ENCODE results near the gene SH3BP4.

Gene SH3BP4

DNA sequence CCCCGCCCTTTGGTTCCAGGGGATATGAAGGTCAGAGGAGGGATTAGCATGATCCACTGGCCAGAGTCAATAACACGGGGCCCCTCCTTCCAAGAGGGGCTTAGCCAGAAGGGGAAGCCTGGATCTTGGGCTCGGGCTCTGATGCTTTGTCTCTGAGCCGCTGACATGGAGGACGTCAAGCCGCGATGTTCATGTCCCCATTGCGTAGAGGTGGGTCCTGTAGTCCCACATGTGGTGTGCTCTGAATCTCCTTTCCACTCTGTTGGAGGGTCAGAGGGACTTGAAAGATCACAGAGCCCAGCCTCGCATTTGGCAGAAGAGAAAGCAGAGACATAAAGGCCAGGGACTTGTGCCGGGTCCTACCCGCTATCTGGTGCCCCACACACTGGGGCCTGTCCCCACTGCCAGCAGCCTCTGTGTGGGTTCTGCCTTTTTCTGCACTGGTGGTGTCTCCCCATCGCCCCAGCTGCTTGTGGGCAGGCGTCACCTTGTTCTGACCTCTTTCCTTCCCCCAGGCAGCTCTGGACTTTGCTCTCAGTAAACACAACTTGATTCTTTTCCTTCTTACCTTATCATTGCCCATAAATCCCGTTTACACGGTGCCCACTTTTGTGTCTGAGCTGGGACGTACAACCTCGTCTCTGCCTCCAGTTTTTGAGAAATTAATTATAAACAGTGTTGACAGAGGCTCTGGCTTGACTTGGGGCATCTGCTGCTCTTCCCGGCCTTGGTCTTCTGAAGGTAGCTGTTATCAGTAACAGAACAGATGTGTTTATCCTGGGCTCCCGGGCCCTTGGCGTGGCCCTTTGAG, 48.8 kb downstream of the SH3BP4 start:
- Histone ChIP-seq H3K27me3 (no peaks in the 10 kb centered on the region), H3K4me1 (peaks cover 0 to 35% (median 24%) of the 10 kb centered on the region in 4 donors), H3K27ac (no peak overlapping the region), H3K36me3 (no peaks in the 10 kb centered on the region), H3K4me3 (no peak overlapping the region), H3K9me3 (no peaks in the 10 kb centered on the region)
- intact Hi-C loops (cut with DNase I; ENCODE audit: low total_unique reads) = no loop called here
- DNase-seq = no peak
- TF ChIP-seq, protein P1, sequence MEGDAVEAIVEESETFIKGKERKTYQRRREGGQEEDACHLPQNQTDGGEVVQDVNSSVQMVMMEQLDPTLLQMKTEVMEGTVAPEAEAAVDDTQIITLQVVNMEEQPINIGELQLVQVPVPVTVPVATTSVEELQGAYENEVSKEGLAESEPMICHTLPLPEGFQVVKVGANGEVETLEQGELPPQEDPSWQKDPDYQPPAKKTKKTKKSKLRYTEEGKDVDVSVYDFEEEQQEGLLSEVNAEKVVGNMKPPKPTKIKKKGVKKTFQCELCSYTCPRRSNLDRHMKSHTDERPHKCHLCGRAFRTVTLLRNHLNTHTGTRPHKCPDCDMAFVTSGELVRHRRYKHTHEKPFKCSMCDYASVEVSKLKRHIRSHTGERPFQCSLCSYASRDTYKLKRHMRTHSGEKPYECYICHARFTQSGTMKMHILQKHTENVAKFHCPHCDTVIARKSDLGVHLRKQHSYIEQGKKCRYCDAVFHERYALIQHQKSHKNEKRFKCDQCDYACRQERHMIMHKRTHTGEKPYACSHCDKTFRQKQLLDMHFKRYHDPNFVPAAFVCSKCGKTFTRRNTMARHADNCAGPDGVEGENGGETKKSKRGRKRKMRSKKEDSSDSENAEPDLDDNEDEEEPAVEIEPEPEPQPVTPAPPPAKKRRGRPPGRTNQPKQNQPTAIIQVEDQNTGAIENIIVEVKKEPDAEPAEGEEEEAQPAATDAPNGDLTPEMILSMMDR (IDR thresholded peaks at IDR 0.05) = no peak

DNA sequence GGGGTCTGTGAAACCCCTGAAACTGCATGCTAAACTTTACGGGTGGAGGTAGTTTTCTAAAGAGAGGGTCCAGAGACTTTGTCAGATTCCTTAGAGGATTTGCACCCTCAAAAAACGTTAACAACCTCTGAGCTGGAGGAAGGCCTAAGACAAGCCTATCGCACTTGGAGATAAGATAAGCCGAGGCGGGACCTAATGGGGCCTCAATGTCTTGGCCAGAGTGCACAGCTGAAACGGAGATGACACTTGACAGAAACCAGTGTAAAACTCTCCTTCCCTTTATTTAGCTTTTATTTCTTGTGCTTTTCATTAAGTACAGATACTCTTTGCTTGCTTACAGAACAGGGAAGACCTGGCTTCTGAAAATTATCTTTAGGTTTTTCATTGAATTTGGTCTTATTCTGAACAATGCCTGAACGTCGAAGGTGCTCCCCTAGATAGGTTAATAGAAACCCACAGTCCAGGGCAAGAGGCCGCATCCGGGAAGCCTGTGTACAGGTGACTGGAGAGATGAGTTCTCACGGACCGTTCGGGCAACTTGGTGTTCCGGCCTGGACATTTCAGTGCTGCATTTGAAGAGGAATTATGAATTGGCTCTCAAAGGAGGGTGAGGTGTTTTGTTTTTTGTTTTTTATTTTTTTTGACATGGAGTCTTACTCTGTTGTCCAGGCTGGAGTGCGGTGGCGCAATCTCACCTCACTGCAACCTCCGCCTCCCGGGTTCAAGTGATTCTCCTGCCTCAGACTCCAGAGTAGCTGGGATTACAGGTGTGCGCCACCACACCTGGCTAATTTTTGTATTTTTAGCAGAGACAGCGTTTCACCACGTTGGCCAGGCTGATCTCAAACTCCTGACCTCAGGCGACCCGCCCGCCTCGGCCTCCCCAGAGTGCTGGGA, 49.7 kb downstream of the SH3BP4 start:
- no peaks in the 10 kb centered on the region for H3K27me3 ChIP-seq
- H3K9me3 ChIP-seq = no peaks in the 10 kb centered on the region
- DNase-seq = no peak
- H3K4me1 ChIP-seq = peaks cover 0 to 35% (median 21%) of the 10 kb centered on the region in 4 donors
- no peak overlapping the region for H3K27ac ChIP-seq
- TF ChIP-seq, protein P1 (IDR thresholded peaks at IDR 0.05) = no peak
- no peaks in the 10 kb centered on the region for H3K36me3 ChIP-seq
- no peak overlapping the region for H3K4me3 ChIP-seq
- intact Hi-C loops (cut with DNase I; ENCODE audit: low total_unique reads) = no loop called here

DNA sequence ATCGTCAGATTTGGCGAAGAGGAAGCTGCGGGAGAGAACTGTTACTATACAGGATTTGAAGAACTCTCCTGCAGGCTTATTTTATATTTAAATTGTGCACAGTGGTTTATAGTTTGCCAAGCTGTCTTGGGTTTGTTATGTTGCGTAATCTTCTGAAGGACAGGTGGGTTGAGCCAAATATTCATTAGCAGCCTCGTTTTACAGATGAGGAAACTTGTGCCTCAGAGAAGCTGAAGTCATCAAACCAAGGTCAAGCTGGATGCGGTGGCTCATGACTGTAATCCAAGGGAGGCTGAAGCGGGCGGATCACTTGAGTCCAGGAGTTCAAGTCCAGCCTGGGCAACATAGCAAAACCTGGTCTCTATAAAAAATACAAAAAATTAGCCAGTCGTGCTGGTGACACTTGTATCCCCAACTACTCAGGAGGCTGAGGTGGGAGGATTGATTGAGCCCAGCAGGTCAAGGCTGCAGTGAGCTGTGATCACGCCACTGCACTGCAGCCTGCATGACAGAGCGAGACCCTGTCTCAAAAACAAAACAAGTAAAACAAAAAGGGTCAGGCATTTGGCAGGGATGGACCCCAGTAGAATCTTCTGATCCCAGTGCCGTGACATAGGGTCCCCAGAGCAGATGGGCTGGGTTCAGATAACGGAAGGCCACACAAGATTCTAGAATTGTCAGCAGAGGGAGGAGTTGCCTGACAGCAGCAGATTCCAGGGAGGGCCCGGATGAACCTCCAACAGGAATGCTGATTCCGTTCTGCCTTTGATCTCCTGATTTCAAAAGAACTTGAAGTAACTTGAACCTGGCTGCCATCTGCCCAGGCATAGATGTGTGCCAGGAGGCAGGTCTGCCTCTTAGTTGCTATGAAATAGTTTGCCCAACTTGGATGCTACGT, 50.6 kb downstream of the SH3BP4 start:
- H3K27ac ChIP-seq = no peak overlapping the region
- no peak overlapping the region for H3K4me3 ChIP-seq
- TF ChIP-seq, protein P1 (IDR thresholded peaks at IDR 0.05) = no peak
- DNase-seq = no peak
- H3K27me3 ChIP-seq = no peaks in the 10 kb centered on the region
- no peaks in the 10 kb centered on the region for H3K9me3 ChIP-seq
- intact Hi-C loops (cut with DNase I; ENCODE audit: low total_unique reads) = no loop called here
- peaks cover 0 to 30% (median 14%) of the 10 kb centered on the region in 4 donors for H3K4me1 ChIP-seq
- H3K36me3 ChIP-seq = no peaks in the 10 kb centered on the region

DNA sequence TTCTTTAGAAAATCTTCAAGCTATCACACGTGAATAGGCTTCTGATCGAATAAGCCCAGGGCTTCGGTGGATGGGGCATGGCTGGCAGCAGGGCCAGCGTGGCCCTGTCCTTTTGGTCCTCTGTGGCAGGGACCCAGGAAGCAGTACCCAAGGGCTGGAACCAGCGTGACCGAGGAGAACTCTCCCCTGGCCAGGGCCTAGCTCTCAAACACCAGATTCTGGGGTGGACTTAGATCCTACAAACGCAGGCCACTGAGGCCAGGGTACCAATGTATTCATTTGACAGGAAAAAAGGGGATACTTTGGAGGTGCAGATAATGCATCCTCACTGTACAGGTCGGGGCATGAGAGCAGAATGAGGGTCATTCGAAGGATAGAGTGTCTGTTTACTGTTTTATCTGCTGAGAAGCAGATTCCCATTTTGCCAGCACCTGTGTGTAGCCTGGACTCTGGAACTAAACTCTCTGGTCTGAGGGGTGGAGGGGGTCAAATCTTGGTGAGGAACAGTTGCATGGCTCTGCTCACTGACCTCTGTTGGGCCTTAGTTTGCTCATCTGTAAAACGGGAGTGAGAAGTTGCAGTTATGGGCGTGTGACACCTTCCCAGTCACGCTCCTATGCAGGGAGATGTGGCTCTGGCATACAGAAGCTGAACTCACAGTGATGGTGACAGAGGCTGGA, 51.4 kb downstream of the SH3BP4 start:
- H3K9me3 ChIP-seq = no peaks in the 10 kb centered on the region
- intact Hi-C loops (cut with DNase I; ENCODE audit: low total_unique reads) = no loop called here
- TF ChIP-seq, protein P1 (IDR thresholded peaks at IDR 0.05) = no peak
- no peaks in the 10 kb centered on the region for H3K27me3 ChIP-seq
- DNase-seq = no peak
- no peak overlapping the region for H3K27ac ChIP-seq
- no peak overlapping the region for H3K4me3 ChIP-seq
- H3K4me1 ChIP-seq = peaks cover 0 to 31% (median 16%) of the 10 kb centered on the region in 4 donors
- H3K36me3 ChIP-seq = no peaks in the 10 kb centered on the region
